Right lobe of liver (tissue), 4 donors: ENCODE results near the gene PARP1.

Source experiments
- CTCF ChIP-seq, 4 donors: fragments of 200-600 bp in 3 of 4; fragments of 450-650 bp in 1 of 4; IDR thresholded peaks; one replicate each; pipeline versions ENCODE4 v1.5.1 to v1.8.0; 2016 to 2022; ENCODE audit warnings: antibody characterized with exemption in 4 of 4, mild to moderate bottlenecking in 2 of 4
- POLR2A ChIP-seq: fragments of 450-650 bp; IDR thresholded peaks from one replicate; pipeline ENCODE4 v1.6.1; 2017; ENCODE audit warnings: antibody characterized with exemption, mild to moderate bottlenecking
- donor health status: DM: no; HTN: no; CAD: no.
- donor health status: DM: no; HTN: no; CAD: no.
- donor health status: DM: no; HTN: yes; CAD: no.

DNA sequence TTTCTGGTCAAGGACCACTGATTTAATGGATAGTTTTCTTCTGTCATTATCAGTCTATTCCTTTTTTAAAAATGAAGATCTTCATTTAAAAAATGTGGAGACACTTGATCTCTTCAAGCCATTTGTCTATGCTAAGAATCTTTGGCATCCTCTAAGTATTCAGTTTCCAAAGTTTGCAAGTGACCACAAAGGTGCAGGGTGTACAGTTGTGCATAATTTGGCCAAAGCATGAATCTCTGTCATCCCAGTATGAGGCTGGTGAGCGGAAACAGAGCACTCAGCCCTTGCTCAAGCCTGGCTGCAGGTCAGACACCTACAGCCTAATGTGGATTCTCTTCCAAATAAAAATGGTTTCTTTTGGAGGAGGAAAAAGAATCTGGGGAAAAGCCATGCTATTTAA is 19.8 kb downstream of the PARP1 start:
- TF ChIP-seq CTCF (IDR thresholded peaks at IDR 0.05) (no peak), POLR2A (no peak)
